WTC11 (cell line): ENCODE data around the gene TTC33.

Experiments
- CBFB ChIP-seq: sonication (generic); formaldehyde crosslinking; IDR thresholded peaks from 2 replicates; pipeline ENCODE4 v1.8.1; 2022; ENCODE audit warnings: mild to moderate bottlenecking, low read depth, missing genetic modification reagents
- MXD4 ChIP-seq: fragments of 250-450 bp; sonication (Bioruptor Pico); IDR thresholded peaks from 2 replicates; pipeline ENCODE4 v1.8.0; 2021; ENCODE audit warnings: mild to moderate bottlenecking, moderate library complexity, borderline replicate concordance
- RELA ChIP-seq: sonication (generic); formaldehyde crosslinking; IDR thresholded peaks from 2 replicates; pipeline ENCODE4 v1.8.1; 2022; ENCODE audit warnings: missing genetic modification reagents, mild to moderate bottlenecking, borderline replicate concordance
- SP1 ChIP-seq: sonication (generic); formaldehyde crosslinking; conservative IDR thresholded peaks from 2 replicates; pipeline ENCODE4 v1.8.1; 2022; ENCODE audit warnings: missing genetic modification reagents
- TEAD4 ChIP-seq: sonication (generic); formaldehyde crosslinking; IDR thresholded peaks from 2 replicates; pipeline ENCODE4 v1.8.0; 2022; ENCODE audit warnings: mild to moderate bottlenecking, missing genetic modification reagents
- ZNF263 ChIP-seq: sonication (generic); formaldehyde crosslinking; IDR thresholded peaks from 2 replicates; pipeline ENCODE4 v1.8.1; 2022; ENCODE audit warnings: low read depth, mild to moderate bottlenecking, moderate library complexity, missing genetic modification reagents
- TF ChIP-seq, protein P1 (sequence below): fragments of 200-600 bp; IDR thresholded peaks from 2 replicates; pipeline ENCODE4 v1.8.0; 2022; ENCODE audit warnings: antibody characterized with exemption
- TF ChIP-seq, protein P2 (sequence below): sonication (generic); formaldehyde crosslinking; IDR thresholded peaks from 2 replicates; pipeline ENCODE4 v1.8.0; 2023; ENCODE audit warnings: missing genetic modification reagents

DNA sequence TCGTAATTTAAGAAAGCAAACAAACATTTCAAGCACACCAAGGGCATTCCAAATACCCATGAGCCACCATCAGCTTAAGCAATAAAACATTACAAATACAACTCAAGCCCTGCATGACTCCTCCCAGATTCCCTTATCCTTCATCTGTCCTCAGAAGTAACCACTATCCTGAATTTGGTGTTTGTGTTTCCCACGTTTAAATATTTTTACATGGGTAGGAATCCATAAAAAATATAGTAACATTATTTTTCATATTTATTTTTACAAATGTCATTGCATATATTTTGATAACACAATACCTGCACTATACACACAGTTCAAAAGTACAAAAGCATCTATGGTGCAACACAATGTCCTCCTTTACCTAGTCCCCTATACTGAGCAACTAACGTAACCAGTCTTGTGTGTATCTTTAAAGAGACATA, 36.0 kb upstream of the TTC33 start:
- TF ChIP-seq MXD4 (CRISPR knock-in tag) (no peak), SP1 (CRISPR knock-in tag) (no peak), CBFB (no peak), RELA (no peak), ZNF263 (CRISPR knock-in tag) (no peak), TEAD4 (CRISPR knock-in tag) (no peak)
- TF ChIP-seq, protein P1, sequence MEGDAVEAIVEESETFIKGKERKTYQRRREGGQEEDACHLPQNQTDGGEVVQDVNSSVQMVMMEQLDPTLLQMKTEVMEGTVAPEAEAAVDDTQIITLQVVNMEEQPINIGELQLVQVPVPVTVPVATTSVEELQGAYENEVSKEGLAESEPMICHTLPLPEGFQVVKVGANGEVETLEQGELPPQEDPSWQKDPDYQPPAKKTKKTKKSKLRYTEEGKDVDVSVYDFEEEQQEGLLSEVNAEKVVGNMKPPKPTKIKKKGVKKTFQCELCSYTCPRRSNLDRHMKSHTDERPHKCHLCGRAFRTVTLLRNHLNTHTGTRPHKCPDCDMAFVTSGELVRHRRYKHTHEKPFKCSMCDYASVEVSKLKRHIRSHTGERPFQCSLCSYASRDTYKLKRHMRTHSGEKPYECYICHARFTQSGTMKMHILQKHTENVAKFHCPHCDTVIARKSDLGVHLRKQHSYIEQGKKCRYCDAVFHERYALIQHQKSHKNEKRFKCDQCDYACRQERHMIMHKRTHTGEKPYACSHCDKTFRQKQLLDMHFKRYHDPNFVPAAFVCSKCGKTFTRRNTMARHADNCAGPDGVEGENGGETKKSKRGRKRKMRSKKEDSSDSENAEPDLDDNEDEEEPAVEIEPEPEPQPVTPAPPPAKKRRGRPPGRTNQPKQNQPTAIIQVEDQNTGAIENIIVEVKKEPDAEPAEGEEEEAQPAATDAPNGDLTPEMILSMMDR: no peak
- TF ChIP-seq, protein P2, sequence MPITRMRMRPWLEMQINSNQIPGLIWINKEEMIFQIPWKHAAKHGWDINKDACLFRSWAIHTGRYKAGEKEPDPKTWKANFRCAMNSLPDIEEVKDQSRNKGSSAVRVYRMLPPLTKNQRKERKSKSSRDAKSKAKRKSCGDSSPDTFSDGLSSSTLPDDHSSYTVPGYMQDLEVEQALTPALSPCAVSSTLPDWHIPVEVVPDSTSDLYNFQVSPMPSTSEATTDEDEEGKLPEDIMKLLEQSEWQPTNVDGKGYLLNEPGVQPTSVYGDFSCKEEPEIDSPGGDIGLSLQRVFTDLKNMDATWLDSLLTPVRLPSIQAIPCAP (CRISPR knock-in tag): no peak
